NCI-H1417 (cell line): Measurements from ENCODE around the gene CPEB4.

ENCODE experiments used
- DNase-seq, 3 experiments: peaks; one replicate each; lab custom pipeline; 2025; lab: John Stamatoyannopoulos, UW

Gene CPEB4

DNA sequence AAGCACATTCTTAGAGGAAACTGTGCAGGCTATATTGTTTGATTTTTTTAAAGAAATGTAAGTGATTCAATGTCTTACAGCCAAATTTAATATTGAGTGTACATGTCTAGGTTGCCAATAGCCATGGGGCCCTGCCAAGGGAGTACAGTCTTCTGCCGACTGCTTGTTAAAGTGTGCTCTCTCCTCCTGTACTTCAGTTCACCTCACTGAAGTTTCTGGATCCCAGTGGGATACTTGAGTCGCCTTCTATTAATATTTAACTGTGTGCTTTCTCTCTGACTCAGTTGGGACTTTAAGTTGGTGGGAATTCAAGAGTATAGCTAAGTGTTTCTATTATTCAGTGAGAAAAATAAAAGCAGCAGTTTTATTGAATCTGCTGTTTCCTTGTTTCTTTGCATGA is 56.4 kb downstream of the CPEB4 start:
- DNase-seq = no peak

DNA sequence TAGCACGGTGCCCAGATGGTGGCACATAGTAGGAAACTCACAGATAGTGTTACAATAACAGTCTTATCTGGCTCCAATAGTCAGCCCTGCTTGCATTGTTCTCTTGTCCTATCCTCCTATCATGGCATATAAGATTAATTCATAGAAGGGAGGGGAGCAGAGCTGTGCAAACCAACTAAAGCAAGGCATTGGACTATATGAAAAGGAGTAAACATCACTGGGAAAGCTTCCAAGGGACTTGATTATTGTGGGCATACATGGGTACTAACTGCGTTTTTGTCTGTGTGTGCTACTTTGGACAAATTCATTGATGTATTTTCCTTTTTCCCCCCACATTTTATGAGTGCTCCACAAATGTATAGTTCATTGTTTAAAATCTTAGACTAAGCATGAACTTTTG is 57.0 kb downstream of the CPEB4 start:
- no peak for DNase-seq

DNA sequence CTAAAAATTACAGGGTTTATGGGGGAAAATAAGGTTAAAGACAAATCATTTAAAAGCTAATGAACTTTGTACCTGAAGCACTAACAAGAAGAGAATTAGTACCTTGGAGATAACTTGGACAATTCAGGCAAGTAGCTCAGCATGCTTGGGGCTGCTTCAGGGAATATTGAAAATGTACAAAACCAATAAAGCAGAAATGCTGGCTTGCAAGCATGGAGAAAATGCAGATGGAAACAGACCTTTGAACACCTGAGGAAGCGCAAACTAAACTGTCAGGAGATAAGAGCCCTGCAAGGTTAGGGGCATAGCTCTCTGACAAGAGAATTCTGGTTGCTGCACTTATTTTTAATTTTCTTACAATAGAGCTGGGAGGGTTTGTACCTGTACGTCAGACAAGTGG is 58.2 kb downstream of the CPEB4 start:
- no peak for DNase-seq

DNA sequence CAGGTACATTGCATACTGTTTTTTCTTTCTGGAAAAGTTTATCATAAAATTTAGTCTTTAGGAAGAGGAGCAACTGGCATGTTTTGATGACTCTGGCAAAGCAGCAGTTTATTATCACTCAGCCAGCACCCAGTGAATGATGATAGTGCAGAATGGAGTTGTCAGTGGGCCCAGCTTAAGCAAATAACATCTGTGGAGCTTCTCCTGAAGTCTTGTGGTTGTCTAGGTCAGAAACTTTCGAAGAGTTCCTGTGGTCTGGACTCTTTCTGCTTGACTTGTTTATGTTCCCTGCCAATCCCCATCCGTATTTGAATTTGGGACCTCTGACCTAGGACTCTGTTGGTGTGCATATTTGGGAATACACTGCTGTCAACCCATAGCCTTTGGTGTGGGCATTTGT is 62.7 kb downstream of the CPEB4 start:
- no peak for DNase-seq

DNA sequence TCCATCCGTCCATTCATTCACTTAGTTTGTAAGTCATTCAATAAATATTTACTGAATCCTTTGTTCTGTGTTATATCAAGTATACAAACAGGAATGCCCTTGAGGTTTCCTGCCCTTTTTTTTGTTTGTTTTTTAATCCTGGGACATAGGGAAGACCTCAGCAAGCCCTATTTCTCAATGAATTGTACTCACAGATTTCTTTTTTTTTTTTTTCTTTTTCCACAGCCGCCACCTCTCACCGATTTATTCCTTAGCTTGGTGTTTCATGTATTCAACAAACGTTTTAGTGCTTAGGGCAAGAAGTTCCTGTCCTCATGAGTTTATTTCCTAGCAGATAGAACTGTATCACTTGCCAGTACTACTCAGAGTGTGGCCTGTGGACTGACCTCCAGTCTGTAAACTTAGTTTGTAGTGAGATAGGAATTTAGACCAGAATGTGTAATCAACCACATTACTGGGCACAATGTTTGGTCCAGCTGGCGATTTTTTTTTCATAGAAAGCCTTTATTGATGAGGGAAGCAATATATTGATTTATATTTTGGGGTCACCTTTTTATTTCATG is 65.5 kb downstream of the CPEB4 start:
- no peak for DNase-seq

DNA sequence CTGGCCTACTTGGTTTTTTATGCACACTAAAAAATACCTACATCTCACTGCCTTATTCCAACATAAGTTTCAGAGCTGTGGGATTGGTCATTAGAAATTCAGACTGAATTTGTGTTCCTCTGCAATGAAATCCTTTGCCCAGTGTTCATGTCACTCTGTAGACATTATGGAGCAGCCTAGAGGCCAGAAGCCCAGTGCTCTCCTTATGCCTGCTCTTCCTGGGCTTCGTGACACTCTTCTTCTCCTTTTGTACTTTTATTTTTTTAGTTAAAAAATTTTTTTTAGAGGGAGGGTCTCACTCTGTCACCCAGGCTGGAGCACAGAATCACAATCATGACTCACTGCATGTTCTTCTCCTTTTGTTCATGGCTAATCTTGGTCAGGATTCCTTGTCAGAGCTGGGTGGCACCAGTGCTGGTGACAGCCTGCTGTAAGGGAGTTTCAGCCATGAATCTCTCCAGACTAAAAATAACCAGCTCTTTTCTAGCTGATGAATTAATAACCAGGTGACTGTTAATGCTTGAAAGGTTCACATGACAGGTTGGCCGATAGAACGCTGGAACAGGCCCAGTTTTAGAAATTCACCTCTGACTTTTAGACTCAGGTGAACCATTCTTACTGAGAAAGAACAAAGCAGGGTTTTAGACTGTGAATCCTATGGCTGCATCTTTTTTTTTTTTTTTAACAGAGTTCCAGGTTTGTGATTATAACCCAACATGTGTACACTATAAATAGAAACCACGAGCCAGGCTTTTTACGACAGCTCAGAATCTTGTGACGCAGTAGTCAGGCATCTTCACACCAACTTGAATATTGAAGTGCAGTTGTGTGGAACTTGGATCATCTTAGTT is 66.7 kb downstream of the CPEB4 start:
- DNase-seq = no peak

DNA sequence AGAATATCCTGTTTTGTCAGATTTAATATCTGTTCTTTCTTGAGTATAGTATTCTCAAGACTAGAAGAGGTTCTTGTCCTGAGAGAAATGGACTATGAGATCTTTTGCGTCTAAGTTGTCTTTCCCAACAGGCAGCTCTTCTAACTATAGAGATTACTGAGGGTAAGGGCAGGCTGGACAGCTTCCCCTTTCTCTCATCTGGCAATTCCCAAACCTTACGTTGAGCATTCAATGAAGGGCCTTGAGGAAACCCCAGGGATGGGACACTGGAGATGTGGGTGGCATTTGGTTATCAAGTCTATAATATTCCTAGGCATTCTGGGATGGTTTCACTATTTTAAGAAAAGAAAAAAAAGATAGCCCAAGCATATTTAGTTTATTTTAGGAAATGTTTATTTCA is 72.8 kb downstream of the CPEB4 start:
- no peak for DNase-seq

DNA sequence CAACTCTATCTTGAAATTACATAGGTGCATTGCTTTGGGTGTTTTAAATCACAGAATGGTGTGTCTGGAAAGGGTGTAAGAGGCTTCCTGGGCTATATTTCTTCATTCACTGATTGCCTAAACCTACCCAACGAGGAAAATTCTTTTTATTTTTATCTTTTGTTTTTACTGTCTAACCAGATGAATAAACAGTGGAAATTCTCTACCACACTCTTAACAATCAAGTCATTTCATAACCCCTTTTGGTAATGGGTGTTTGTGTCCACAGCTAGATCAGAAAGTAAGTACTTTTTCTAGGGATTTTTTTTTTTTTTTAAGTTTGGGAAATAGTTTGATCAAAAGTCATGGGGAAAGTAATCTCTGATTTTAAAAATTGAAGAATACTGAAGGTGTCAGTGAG is 73.3 kb downstream of the CPEB4 start:
- DNase-seq = no peak

DNA sequence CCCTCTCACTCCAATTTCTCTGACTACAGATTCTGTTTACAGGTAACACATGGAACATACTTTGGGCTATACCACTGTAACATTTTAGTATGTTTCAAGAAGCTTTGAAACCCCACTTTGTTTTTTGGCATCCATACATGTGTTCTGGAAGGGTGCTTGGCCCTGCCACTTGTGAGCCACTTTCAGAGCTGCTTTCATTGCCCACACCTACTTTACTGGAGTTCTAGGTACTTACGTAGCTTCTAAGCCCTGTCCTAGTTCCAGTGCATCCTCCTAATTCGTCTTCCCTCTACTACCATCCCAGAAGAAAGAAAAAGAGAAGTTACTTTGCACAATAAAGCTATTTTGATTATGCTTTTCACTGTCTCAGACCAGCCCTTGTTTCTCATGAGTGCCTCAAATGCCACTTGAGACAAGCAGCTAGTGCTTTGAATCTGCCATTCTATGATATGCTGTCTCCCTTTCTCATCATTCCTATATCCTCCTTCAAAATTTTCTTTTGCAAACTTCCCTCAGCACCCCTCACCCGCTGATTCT is 74.4 kb downstream of the CPEB4 start:
- DNase-seq = no peak

DNA sequence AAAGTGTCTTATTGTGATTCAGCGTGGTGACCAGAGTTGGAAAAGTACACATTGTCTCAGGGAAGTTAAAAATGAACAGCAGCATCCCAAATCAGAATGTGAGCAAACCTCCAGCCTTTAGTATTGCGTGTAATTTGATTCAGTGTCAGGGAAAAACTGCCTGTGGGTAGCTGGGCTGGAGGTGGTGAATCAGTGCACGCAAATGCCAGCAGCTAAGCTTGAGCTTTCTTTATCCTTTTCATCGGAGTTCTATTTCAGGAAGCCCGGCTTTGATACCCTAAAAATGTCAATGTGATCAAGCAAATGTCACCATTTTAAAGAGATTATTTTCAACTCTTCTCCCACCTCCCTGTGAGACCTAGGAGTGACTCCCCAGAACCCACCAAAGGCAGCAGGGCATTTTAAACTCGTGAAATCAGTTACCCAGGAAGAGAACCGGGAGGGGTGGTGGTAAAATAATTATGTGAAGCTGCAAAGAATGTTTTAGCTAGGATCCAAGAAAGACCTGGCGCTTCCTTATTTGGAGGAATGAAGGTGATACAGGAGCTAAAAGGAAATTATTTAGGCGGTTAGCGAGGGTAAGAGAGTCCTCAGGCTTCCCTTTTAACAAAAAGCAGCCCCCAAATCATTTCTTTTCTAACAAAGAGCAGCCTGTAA is 75.2 kb downstream of the CPEB4 start:
- peak in 2 of 3 experiments; percentile 1 to 11 for DNase-seq

DNA sequence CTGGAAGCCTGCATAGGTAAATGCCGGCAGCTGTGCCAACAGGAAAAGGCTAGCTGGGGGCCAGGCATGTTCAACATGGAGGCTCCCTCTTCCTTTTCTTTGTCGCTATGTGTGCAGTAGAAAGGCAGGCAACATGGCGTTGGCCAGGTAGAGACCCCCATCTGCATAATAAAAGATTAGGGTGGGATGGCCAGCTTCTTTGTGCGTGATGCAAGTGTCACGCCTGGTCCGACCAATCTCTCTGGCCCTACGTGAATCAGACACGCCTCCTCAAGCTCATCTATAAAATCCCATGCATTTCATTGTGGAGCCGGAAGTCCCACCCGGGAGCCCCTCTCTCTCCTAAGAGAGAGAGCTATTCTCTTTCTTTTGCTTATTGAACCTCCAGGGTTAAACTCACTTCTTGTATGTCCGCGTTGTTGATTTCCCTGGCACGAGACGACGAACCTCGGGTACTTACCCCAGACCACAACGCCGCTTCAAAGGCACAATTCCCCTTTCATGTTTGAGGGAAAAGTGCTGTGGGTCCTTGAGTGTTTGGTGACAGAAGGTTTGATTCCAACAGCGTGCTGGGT is 75.8 kb downstream of the CPEB4 start:
- peak in 1 of 3 experiments; percentile 82 for DNase-seq

DNA sequence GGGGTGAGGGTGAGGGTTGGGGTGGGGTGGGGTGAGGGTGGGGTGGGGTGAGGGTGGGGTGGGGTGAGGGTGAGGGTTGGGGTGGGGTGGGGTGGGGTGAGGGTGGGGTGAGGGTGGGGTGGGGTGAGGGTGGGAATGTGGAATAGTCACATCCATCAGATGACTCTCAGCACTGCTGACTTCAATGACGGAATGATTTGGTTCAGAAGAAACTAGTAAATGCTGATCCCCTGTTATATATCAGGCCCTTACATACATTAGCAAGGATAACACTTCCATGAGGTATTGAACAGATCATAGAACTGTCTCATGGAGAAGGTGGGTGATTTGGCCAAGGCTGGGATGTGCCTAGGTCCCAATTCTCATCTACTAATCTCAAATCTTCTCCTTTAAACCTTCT is 76.4 kb downstream of the CPEB4 start:
- no peak for DNase-seq

DNA sequence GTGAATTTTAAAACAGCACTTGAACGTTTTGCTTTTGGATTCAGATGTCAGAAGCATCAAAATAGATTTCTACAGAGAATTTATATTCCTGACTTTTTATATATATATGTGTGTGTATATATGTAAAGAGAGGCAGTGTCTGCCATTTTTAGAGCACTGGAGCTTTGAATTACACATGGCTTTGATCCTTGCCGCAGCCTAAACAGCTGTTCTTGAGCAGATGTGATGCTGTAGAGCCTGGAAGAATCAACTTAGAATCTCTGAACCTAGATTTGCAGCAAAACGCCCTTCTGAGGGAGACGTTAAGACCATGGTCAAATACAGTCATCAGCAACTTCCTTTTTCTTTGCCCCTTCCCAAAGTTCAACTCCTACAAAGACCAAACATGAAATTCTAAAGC is 79.1 kb downstream of the CPEB4 start:
- DNase-seq = no peak

DNA sequence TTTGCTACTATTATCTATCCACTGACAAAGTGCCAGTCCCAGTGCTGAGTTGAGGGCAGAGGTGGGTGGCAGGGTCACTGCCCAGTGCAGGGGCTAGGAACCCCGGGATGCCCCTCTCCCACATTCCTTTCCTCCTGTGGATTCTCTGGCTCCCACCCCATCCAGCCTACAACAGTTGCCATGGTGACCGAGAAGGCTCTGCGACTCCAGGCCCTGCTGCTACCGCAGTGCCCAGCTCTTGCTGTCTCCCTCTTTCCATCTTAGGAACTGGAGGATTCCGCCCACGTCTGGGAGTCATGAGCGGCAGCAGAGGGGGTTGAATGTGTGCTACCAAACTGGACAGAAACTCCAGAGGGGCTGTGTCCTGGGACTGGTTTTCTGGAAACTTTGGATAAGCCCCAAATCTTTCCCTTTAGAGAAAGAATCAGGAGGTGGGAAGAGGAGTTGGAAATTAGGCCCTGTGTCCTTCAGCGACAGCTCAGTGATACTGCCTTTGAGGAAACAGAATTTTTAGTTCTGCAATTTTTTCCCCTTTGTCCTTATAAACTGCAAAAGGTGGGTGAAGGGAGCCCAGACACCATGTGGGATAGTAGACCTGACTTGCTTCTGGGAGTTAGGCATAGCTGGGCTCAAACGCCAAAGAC is 80.1 kb downstream of the CPEB4 start:
- DNase-seq = peak in 1 of 3 experiments; percentile 1

DNA sequence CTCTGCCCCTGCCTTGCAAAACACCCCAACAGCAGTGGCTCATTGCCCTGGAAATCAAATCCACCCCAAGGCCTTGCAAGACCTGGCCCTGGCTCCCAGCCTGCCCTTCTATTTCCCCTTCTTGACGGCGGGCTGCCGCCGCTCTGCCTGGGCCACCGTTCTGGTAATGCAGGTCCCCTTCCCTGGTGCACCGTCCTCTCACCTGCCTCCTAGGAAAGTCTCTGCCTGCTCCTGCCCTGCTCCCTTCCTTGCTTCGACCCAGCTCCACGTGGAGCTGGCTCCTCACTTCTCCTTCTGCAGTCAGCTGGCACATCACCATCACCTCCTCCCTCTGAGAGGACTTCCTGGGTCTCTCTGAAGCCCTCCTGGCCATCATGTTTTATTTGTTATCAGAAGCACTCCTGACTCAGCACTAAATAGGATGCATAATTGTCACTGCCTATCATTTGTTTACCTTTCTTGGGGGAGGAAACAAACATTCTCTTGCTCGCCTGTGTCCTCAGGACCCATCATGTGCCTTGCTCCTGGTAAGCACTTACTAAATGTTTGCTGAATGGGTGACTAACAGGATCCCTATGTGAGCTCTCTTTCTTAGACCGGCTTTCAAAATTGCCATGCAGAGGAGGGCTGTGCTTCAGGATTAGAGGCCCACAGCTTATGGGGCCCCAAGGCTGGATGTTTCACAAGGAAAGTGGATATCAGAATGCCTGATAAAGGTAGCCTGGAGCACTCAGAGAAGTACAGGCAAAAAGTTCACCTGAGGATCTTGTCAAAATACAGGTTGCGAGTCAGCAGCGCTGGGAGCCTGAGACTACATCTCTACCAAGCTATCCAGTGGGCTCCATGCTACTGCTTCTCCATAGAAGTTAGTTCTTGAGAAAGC is 81.3 kb downstream of the CPEB4 start:
- DNase-seq = peak in 1 of 3 experiments; percentile 17

DNA sequence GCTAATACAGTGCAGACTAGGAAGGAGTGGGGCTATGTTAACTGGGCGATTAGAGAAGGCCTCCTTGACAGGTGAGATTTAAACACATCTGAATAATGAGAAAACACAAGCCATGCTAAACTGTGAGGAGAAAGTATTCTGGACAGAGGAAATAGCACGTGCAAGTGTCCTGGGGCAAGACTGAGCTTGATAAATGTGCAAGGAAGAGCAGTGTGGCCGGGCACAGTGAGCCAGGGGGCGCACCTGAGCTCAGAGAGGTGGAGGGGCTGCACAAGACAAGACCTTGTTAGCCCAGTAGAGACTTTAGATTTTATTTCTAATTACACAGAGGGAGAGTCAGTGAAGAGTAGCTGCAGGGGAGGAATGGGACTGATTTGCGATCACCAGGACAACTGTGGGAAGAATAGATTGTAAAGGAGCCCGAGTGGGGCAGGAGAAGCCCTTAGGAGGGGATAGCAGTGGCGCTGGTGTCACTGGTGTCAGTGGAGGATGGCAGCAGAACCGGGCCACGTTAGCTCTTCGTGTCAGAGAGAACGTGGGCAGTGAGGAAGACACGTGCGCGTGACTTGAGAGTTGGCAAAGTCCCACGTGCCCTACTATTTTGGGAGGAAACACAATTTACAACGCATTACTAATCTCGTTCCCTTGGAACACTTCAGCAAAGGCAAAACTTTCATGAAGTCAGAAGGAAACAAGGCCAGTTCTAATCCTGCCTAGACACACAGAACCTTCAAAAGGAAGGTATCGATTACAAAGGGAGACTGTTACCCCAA is 82.9 kb downstream of the CPEB4 start:
- no peak for DNase-seq

DNA sequence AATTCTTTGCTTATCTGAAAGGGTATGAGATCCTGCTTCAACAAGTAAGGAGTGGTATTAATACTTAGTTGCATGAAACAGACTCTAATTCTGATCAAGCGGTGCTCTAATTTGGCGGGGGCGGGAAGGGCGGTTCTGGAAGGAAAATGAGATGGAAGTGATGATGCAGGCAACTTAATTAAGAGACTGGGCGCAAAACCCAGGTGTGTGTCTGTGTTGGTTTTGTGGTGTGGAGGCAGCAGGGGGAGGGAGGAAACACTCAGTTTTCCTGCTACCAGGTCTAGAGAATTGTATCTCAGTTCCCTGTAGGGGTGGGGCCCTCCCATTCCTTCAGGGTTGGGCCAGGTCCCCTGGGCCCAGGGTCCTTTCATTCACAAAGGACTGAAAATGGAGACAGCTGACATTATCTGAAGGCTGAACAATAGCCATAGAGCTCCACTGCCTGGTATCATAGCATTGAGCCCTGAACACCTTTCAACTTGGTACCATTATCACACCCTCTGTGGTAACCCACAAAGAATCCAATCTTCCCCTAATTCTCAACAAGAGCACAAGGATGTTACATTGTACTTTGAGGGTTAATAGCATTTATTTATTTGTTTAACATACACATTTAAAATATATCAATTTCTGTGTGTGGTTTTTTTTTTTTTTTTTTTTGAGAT is 83.7 kb downstream of the CPEB4 start:
- DNase-seq = no peak

DNA sequence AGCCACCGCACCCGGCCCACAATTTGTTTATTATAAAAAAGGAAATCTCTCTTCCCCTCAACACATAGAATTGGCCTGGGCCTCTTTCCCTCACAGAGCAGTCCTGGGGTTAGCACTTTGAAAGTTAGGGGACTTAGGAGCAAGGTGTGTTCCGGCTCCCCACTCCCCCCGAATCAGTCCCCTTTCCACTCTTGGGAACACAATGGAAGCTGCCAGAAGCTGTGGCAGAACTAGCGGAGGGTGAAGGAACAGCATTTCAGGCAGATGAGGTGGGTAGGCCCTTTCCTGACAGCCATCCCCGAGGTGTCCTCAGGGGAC is 84.4 kb downstream of the CPEB4 start:
- DNase-seq = no peak

DNA sequence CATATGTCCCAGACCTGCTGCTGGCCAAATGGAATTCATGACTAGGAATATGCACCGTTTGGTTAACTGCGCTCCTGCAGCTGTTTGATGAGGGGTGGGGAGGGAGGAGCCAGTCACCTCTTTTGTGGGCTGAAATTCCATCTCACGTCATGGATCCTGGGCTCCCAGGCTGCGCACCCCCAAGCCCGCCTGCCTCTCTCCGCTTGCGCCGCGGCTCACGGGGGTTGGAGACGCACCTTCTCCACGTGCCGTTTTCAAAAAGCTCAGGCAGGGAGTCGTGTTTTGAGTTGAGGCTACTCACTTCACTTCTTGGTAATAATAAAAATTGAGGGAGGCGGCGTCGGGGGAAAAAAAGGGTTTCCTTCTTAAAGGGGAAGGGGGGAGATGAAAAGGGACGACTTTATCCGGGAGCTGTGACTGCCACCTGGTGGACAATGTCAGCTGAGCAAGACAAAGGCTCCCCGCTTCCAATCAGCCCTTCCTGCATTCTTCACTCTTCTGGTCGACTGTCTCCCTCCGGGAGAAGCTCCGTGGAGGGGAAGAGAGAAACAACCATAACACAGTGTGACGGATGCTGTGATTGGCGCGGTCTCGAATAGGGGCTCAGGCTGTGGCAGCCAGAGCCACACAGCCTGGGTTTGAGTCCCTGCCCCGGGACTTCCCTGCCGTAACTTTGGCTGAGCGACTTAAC is 84.9 kb downstream of the CPEB4 start:
- peak; percentile 55 to 82 (median 70) for DNase-seq
